HG02885 (cell line): ENCODE data around the gene OR5AC2.

Experiments used
- ATAC-seq: cut with Tn5 transposase; IDR thresholded peaks from one replicate; pipeline ENCODE4 v1.9.1; 2021; ENCODE audit warnings: mild to moderate bottlenecking; ENCODE audit not compliant: unreplicated experiment, poor library complexity

OR5AC2 gene

DNA sequence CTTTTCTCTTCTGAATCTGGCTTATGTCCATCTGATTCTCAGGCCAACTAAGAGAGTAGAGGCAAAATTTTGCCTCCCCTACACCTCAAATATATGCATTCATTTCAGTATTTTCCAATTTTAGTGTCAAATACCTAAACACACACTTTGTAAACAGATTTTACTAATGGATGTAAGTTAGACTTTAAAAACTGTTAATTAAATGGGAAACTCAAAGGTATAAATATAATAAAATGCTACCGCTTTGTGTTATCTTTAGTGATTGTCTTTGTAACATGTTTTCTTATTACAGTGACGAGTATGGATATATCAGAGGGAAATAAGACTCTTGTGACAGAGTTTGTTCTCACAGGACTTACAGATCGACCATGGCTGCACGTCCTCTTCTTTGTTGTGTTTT is at the start of gene OR5AC2:
Gene OR5AC2 (plus strand): TSS at position 301 of the 400 bp plus-strand sequence. CDS start 0 bp downstream, at position 301.
- no peak for ATAC-seq

DNA sequence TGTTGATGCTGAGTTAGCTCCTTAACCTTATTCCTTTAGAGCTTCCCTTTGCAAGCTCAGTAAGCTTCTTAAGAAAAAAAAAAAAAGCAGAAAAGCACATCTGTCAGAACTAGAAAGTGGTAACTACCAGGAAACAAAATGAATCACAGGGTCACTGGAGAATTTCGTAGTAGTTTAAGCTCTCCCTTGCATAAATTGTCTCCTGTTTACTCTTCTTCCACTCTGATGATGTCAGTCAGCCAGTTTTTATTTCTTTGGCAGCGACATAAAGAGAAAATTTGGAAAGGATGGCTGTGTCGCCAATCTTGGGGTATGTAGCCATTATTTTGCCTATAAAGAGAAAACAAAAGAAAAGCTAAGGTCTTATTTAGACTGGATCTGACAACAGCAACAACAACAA is 48.7 kb upstream of the OR5AC2 start:
- ATAC-seq, result no peak

- peak; percentile 15 for ATAC-seq
Measured at GRCh38 chr3:98038876-98039275, 48.1 kb upstream of the OR5AC2 start.

DNA sequence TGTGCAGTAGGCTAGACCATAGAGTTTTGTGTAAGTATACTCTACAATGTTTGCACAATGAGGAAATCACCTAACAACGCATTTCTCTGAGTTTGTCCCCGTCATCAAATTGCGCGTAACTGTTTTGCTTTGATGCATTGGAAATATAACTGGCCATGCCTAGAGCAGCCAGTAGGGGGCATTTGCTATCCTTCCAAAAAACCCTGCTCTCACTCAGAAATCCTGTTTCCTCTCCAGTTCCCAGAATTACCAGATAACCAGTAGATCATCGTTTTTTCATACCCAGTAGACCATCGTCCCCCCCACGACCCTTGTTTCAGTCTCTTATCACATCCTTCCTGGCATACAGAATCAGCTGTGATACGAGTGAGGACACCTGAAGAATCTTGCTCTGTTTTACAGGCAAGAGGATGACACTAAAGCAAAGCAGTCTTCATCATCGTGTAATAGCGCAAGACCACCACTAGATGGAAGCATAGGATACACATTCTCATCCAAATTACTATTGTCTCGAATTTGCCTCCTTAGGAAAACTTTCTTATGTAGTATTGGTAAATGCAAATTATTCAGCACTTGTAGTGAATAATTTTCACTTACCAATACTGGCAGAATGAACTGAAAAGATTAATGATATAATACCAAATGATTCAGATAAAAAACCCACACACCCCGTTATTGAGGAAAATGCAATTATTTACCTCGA is 47.5 kb upstream of the OR5AC2 start:
- ATAC-seq, result peak; percentile 97

- ATAC-seq, result no peak
Measured at GRCh38 chr3:98041350-98041749, 45.6 kb upstream of the OR5AC2 start.

GRCh38 chr3:98048586-98048985 is 38.4 kb upstream of the OR5AC2 start:
- no peak for ATAC-seq

GRCh38 chr3:98049271-98049670 is 37.7 kb upstream of the OR5AC2 start:
- no peak for ATAC-seq

- no peak for ATAC-seq
Measured at GRCh38 chr3:98056035-98056434, 30.9 kb upstream of the OR5AC2 start.

- no peak for ATAC-seq
Measured at GRCh38 chr3:98057631-98058030, 29.3 kb upstream of the OR5AC2 start.

- no peak for ATAC-seq
Measured at GRCh38 chr3:98058244-98058960, 28.6 kb upstream of the OR5AC2 start.

DNA sequence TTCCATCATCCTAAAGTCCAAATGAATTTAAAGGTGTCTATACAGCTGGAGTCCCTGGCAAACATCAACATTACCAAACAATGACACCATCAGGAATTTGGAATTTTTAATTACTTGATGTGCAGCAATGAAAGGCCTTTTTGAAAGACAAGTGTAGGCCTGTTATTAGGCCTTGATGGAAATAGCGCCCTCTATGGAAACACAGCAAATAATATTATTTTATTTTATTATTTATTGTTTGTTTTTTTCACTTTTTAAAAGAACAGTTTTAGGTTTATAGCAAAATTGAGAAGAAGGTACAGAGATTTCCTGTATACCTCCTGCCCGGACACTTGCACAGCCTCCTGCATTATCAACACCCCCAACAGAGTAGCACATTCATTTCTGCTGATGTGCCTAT is 18.1 kb upstream of the OR5AC2 start:
- no peak for ATAC-seq

DNA sequence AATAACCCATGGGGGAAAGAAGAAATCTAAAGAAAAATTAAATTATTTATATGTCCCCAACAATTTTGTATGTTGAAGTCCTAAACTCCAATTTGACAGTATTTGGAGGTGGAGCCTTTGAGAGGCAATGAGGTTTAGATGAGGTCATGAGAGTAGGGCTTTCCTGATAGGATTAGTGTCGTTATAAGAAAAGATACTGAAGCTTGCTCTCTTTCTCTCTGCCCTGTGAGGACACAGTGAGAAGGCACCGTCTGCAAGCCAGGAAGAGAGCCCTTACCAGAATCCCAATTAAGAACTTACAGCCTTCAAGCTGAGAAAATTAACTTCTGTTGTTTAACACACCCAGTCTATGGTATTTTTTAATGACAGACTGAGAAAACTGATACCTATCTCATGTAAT is 16.1 kb upstream of the OR5AC2 start:
- no peak for ATAC-seq

DNA sequence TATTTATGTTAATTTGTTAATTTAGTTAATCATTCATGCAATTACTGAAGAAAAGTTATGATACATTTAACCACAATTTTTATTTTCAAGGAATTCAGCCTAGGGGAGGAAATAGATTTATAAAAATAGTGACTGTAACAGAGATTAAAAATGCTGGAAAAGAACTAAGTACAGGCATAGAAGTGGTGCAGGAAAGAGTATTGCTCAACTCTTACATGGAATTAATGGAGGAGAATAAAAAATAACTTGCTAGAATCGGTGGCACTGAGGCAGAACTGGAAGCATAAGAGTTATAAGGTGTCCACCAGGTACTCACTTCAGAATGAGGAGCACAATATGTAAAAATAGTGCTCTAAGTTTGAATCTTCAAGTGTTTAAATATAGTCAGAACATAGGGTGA is 13.5 kb upstream of the OR5AC2 start:
- no peak for ATAC-seq

DNA sequence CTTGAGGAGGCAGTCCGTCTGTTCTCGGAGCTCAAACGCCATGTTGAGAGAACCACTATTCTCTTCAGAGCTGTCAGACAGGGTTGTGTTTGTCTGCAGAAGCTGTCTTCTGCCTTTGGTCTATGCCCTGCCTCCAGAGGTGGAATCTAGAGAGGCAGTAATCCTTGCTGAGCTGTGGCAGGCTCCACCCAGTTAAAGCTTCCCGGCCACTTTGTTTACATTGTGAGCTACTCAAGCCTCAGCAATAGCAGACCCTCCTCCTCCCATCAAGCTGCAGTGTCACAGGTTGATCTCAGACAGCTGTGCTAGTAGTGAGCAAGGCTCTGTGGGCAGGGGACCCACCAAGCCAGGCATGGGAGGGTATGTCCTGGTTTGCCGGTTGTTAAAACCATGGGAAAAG is 8.9 kb downstream of the OR5AC2 start:
- ATAC-seq, result no peak

GRCh38 chr3:98099848-98100247 is 12.9 kb downstream of the OR5AC2 start:
- no peak for ATAC-seq

GRCh38 chr3:98108162-98108561 is 21.2 kb downstream of the OR5AC2 start:
- ATAC-seq, result no peak

DNA sequence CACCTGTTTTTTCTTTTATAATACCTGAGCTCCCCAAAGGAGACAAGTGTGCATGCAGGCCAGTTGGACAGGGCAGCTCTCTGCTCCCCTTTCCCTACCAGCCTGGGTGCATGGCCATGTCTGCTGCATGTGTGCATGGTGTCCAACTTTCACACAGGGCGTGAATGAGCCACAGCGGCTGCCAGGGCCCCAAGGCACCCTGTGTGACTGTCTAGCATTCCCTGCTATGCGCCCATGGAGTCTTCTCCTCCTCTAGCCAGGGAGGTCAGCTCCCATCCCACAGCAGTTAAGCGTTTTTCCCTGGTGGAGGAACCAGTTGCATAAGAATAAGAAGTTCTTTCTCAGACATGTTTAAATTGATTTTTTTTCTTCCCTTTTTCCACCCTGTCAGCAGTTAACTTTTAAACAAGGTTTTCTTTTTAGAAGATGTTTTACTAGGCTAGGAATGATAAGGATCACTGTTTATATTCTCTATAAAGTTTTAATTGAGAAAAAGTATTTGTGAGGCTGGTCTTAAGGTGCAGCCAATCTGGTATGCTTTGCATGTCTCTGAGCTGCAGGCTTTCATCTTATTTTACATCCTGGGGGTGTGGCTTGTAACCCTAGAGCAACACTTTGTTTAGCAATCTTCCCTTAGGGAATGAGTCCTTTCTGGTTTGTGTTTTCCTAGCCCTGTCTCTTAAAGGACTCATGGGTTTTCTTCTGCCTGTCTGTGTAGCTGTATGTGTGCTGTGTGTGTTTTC is 23.0 kb downstream of the OR5AC2 start:
- ATAC-seq, result no peak

DNA sequence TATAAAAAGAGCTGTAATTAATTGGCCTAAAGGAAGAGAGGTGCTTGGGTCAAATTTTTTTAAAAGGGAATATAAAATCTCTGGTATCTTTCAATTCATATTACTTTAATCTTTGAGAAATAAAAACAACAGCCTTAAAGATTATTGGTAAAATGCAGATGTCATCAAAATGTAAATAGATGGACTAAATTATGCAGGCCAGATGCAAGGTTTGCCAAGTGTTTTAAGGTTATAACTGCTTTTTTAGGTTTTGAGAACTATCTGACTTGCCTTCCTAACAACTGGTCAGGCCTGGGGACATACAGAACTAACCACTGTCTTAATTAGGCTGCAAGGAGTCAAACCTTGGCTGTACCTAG is 23.6 kb downstream of the OR5AC2 start:
- ATAC-seq, result no peak

GRCh38 chr3:98114264-98114663 is 27.3 kb downstream of the OR5AC2 start:
- ATAC-seq, result no peak

- ATAC-seq, result no peak
Measured at GRCh38 chr3:98115717-98116116, 28.7 kb downstream of the OR5AC2 start.

GRCh38 chr3:98130421-98130820 is 43.4 kb downstream of the OR5AC2 start, which contains the start of gene OR5H1:
TSS of gene OR5H1 (plus strand) at chr3:98130721. CDS start at chr3:98132698, 1,977 bp downstream.
- ATAC-seq, result no peak
